Chondrocyte (in vitro differentiated cells): ENCODE measurements around the gene ACADVL. TPM values are rescaled to one million over a fixed set of nuclear protein-coding genes. Genes with fewer than 3 reads are reported as not detected.

Experiments
- DNase-seq: peaks from one replicate; pipeline ENCODE4 v3.0.0; 2021; ENCODE audit warnings: mixed read lengths, low spot score
- H3K27ac Mint-ChIP-seq: one replicate; pipeline ENCODE4 v1.8.0; 2021; ENCODE audit warnings: mild to moderate bottlenecking, moderate library complexity, mixed read lengths; ENCODE audit not compliant: unreplicated experiment
- H3K27me3 Mint-ChIP-seq: 2 replicates; pipeline ENCODE4 v1.8.0; 2021; ENCODE audit warnings: low read depth, mixed read lengths
- H3K36me3 Mint-ChIP-seq: 2 replicates; pipeline ENCODE4 v1.8.0; 2021; ENCODE audit warnings: low read depth, mixed read lengths
- H3K4me1 Mint-ChIP-seq: 2 replicates; pipeline ENCODE4 v1.8.0; 2021; ENCODE audit warnings: low read depth, mild to moderate bottlenecking, mixed read lengths
- H3K4me3 Mint-ChIP-seq: one replicate; pipeline ENCODE4 v1.8.0; 2021; ENCODE audit warnings: mild to moderate bottlenecking, moderate library complexity, mixed read lengths; ENCODE audit not compliant: unreplicated experiment
- H3K9me3 Mint-ChIP-seq: 2 replicates; pipeline ENCODE4 v1.8.0; 2021; ENCODE audit warnings: low read depth, mixed read lengths
- CTCF ChIP-seq: fragments of 200-600 bp; sonication (generic); IDR thresholded peaks from 2 replicates; pipeline ENCODE4 v1.5.0; 2021; ENCODE audit warnings: antibody characterized with exemption, mild to moderate bottlenecking, moderate library complexity
- total RNA-seq: library from RNA; stranded (reverse); gene quantifications from 3 replicates; pipeline ENCODE4 v1.2.1, GENCODE V29; 2021

ACADVL gene
- total RNA-seq, 1 donor from 2014 or later, result 454 TPM

GRCh38 chr17:7213895-7214299, 5.8 kb upstream of the ACADVL start:
- H3K4me1 Mint-ChIP-seq, result peaks cover 53% of the 10 kb centered on the region

DNA sequence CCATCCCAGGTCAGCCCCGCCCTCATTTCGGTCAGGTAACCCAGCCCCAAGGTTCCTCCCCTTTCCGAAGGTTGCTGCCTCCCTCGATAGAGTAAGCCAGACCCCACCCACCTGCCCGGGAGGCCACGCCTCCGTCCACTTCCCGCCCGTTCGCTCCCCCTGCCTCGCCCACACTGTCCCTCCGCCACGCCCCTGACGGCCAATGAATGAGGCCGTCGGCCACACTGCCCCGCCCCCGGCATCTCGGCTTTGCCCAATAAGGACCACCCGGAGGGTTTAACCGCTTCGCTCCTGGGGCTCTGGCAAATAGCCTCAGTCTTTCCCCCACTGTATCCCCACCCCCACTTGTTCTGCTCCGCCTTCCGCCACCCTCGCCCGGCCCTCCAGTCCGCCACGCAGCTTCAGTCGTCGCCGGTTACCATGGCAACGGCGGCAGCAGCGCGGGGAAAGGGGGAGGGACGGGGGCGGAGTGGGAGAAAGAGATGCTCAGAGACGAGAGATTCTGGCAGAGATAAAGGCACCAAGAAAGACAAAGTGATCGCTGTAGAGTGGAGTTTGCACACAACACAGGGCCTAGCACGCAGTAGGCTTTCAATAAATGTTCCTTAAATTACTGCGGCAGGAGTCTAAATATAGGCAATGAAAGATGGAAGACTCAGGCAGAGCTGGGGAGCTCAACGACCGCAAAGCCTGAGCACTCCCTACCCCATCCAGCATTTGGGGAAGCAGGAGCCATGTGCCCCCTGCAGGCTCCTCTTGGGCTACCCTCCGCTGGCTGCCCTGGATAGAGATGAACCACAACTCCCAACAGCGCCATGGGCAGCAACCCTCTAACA, 5.2 kb upstream of the ACADVL start:
- Mint-ChIP-seq H3K4me3 (peak overlapping the region; percentile 87), H3K27me3 (no peaks in the 10 kb centered on the region), H3K36me3 (no peaks in the 10 kb centered on the region), H3K9me3 (no peaks in the 10 kb centered on the region), H3K4me1 (peaks cover 60% of the 10 kb centered on the region), H3K27ac (peak overlapping the region; percentile 97)
- peak; percentile 80 for TF ChIP-seq CTCF
- DNase-seq, result peak; percentile 99

More at GRCh38 chr17:7213895-7214299, 5.8 kb upstream of the ACADVL start:
- Mint-ChIP-seq H3K9me3 (no peaks in the 10 kb centered on the region), H3K36me3 (no peaks in the 10 kb centered on the region), H3K27me3 (no peaks in the 10 kb centered on the region), H3K4me3 (peak overlapping the region; percentile 87), H3K27ac (peak overlapping the region; percentile 97)
- peak; percentile 72 for TF ChIP-seq CTCF
- no peak for DNase-seq

GRCh38 chr17:7215136-7215638, 4.6 kb upstream of the ACADVL start:
- Mint-ChIP-seq H3K27ac (peak overlapping the region; percentile 97), H3K4me3 (peak overlapping the region; percentile 87), H3K36me3 (no peaks in the 10 kb centered on the region), H3K4me1 (peaks cover 61% of the 10 kb centered on the region), H3K9me3 (no peaks in the 10 kb centered on the region), H3K27me3 (no peaks in the 10 kb centered on the region)
- no peak for DNase-seq
- peak; percentile 28 for TF ChIP-seq CTCF

DNA sequence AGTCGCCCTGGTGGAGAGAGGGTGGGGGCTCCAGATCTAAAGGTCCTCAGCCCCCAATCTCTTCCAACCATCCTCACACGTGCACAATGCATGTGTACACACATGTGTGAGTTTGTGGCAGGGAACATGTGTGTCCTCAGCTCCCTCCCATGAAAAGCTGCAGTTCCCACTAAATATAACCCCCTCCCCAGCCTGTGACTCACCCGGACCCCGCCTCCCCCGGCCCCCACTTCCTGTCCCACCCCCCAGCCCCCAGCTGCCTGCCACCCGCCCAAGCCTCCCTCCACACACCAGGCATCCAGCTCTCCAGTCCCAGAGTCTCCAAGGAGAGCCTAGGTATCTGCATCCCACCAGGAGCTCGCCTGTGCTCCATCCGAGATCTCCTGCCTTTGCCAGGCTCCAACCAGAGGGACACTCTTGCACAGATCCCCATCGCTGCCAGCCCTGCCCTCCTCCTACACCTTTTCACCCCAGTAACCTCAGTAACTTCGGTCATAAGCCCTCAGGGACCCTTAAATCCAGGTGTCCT, 4.0 kb upstream of the ACADVL start:
- no peak for TF ChIP-seq CTCF
- H3K27ac Mint-ChIP-seq, result peak overlapping the region; percentile 97
- H3K4me3 Mint-ChIP-seq, result peak overlapping the region; percentile 87
- no peak for DNase-seq
- no peaks in the 10 kb centered on the region for H3K9me3 Mint-ChIP-seq
- no peaks in the 10 kb centered on the region for H3K36me3 Mint-ChIP-seq
- no peaks in the 10 kb centered on the region for H3K27me3 Mint-ChIP-seq
- peaks cover 66% of the 10 kb centered on the region for H3K4me1 Mint-ChIP-seq

DNA sequence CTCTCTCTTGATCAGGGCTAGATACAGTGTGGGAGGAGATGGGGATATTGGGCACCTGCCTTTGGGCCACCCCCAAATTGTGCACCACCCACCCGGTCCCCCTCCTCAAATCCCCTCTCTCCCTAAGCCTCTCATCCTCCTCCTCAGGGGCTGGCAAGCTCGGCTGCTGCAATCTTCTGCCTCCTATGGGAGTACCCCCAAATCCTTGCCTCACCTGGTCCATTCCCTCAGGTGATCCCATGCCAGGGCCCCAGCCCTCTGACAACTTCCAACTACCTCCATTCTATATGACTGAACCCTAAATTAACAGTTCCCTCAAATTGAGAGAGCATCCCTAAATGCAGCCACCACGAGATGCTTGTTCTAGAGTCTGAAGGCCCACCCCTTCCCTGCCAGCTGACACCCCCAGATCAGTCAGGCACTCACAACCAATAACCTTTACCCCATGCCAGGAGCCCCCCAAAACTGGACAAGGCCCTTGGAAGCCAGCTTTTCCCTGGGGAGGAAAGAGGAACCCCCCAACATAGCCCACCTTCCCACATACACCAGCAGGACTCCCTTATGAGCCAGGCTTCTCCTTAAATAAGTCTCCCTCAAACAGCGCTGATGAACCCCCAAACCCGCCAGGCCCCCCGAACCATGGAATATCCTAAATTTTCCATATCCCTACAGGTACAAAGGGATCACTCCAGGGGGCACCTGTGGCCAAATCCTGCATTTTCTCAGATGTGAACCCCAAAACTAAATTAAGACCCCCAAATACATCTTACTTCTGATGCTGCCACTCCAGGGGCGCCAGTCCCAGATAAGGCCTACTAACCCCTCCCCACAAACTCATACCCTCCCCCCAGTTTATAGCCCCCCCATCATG, 3.3 kb upstream of the ACADVL start:
- Mint-ChIP-seq H3K36me3 (peaks cover 1% of the 10 kb centered on the region), H3K27ac (peak overlapping the region; percentile 97)

More for the DNA sequence above, 3.3 kb upstream of the ACADVL start:
- Mint-ChIP-seq H3K4me1 (peaks cover 74% of the 10 kb centered on the region), H3K4me3 (peak overlapping the region; percentile 78), H3K27me3 (no peaks in the 10 kb centered on the region), H3K9me3 (no peaks in the 10 kb centered on the region)
- TF ChIP-seq CTCF, result no peak
- no peak for DNase-seq
